Naive thymus-derived CD8-positive, alpha-beta T cell (primary cell): ENCODE results near the gene TRAK2. TPM values are rescaled to one million over a fixed set of nuclear protein-coding genes. Genes with fewer than 3 reads are reported as not detected.
A peak's percentile ranks its signal among the peaks of the same experiment; 100 is the strongest.
"Not testable (repeated sequence)": the region's sequence is repeated elsewhere in the genome, so short reads cannot be mapped to it uniquely, and the experiment has no call there.

Source experiments
- ATAC-seq, 2 donors: fragments of 150-1000 bp; cut with Tn5 transposase in 1 of 2; sonication (Bioruptor Pico), chemical (Tn5 transposase) in 1 of 2; 1 replicate in 1 of 2; 2 replicates in 1 of 2; pipeline ENCODE4 v1.10.0; 2021; ENCODE audit warnings: mild to moderate bottlenecking in 2 of 2, moderate library complexity in 2 of 2
- POLR2A ChIA-PET: fragments of 350-600 bp; sonication (Branson Sonifier 250); formaldehyde crosslinking; loops from one replicate; lab custom pipeline; 2021; ENCODE audit warnings: antibody characterized with exemption; lab: Charles Lee
- DNase-seq, 10 donors: peaks; one replicate each; pipeline versions ENCODE4 v3.0.0 to v3.0.0-alpha.2; 2020 to 2022
- H3K27ac Mint-ChIP-seq, 10 donors: one replicate each; pipeline ENCODE4 v1.8.0; 2020 to 2022; ENCODE audit warnings: mild to moderate bottlenecking in 10 of 10, mixed read lengths in 10 of 10, moderate library complexity in 4 of 10, inconsistent platforms in 1 of 10
- H3K27me3 Mint-ChIP-seq, 5 donors: one replicate each; pipeline ENCODE4 v1.8.0; 2021 to 2022; ENCODE audit warnings: mixed read lengths in 5 of 5
- H3K36me3 Mint-ChIP-seq, 3 donors: one replicate each; pipeline ENCODE4 v1.8.0; 2020 to 2022; ENCODE audit warnings: mixed read lengths in 3 of 3, mild to moderate bottlenecking in 2 of 3, inconsistent platforms in 1 of 3
- H3K4me1 Mint-ChIP-seq, 4 donors: one replicate each; pipeline ENCODE4 v1.8.0; 2021 to 2022; ENCODE audit warnings: mixed read lengths in 4 of 4
- H3K4me3 Mint-ChIP-seq, 10 donors: one replicate each; pipeline ENCODE4 v1.8.0; 2020 to 2022; ENCODE audit warnings: mild to moderate bottlenecking in 10 of 10, mixed read lengths in 10 of 10, moderate library complexity in 6 of 10, inconsistent platforms in 1 of 10
- H3K9me3 Mint-ChIP-seq, 9 donors: one replicate each; pipeline ENCODE4 v1.8.0; 2020 to 2022; ENCODE audit warnings: mixed read lengths in 9 of 9, mild to moderate bottlenecking in 3 of 9, inconsistent platforms in 1 of 9, moderate library complexity in 1 of 9
- polyA plus RNA-seq, 3 donors: library from polyadenylated mRNA; unstranded; fragments of 300-500 nt; fragmentation: Illumina TruSeq; gene quantifications; one replicate each; pipeline ENCODE4 v1.2.3, GENCODE V29; 2021
- total RNA-seq, 8 experiments: library from RNA in 2 of 8; stranded (reverse) in 2 of 8; gene quantifications; one replicate each; pipeline ENCODE4 v1.2.3 and lab custom pipeline; 2021 to 2026

TRAK2 gene
- total and polyA plus RNA-seq, 5 experiments from 2014 or later: 20.9 to 37.9 (median 30.7) TPM

GRCh38 chr2:201444746-201445465 is 6.4 kb downstream of the TRAK2 start:
- POLR2A ChIA-PET: interaction anchor here (0.5 to 1.1 kb wide), 2 partner anchors 551 to 580 kb away, joined by 3 to 4 read pairs; no protein-coding TSS in a partner anchor
- peaks cover 0 to 19% (median 3%) of the 10 kb centered on the region in 3 donors for H3K36me3 Mint-ChIP-seq
- H3K4me3 Mint-ChIP-seq: peak overlapping the region in 3 of 10 donors; percentile 6 to 34 (median 10)
- no peaks in the 10 kb centered on the region for H3K27me3 Mint-ChIP-seq
- ATAC-seq (no peak), DNase-seq (no peak)
- peak overlapping the region in 2 of 10 donors; percentile 64 to 73 for H3K27ac Mint-ChIP-seq
- peaks cover 0 to 4% (median 0%) of the 10 kb centered on the region in 9 donors for H3K9me3 Mint-ChIP-seq
- H3K4me1 Mint-ChIP-seq: peaks cover 26 to 64% (median 53%) of the 10 kb centered on the region in 4 donors

GRCh38 chr2:201441409-201441808 is 9.8 kb downstream of the TRAK2 start:
- Mint-ChIP-seq H3K4me1 (peaks cover 24 to 52% (median 42%) of the 10 kb centered on the region in 4 donors), H3K36me3 (peaks cover 0 to 14% (median 3%) of the 10 kb centered on the region in 3 donors), H3K27ac (peak overlapping the region in 4 of 10 donors; percentile 3 to 42 (median 18)), H3K27me3 (no peaks in the 10 kb centered on the region), H3K9me3 (peaks cover 0 to 4% (median 0%) of the 10 kb centered on the region in 9 donors), H3K4me3 (peak overlapping the region in 1 of 10 donors; percentile 41)
- ATAC-seq: no peak
- POLR2A ChIA-PET: interaction anchor here (1.5 to 1.8 kb wide), 2 partner anchors 9 to 27 kb away, joined by 4 to 5 read pairs; partner anchors contain the start of gene TRAK2
- DNase-seq: no peak

GRCh38 chr2:201440182-201440581 is 11.1 kb downstream of the TRAK2 start:
- H3K9me3 Mint-ChIP-seq: peaks cover 0 to 4% (median 0%) of the 10 kb centered on the region in 9 donors
- no peak for ATAC-seq
- peaks cover 13 to 50% (median 34%) of the 10 kb centered on the region in 4 donors for H3K4me1 Mint-ChIP-seq
- POLR2A ChIA-PET: interaction anchor here (1.5 kb wide), 1 partner anchor 26 kb away, joined by 4 read pairs; no protein-coding TSS in a partner anchor
- H3K27me3 Mint-ChIP-seq: no peaks in the 10 kb centered on the region
- no peak overlapping the region for H3K27ac Mint-ChIP-seq
- H3K4me3 Mint-ChIP-seq: no peak overlapping the region
- no peak for DNase-seq
- H3K36me3 Mint-ChIP-seq: peaks cover 0 to 6% (median 3%) of the 10 kb centered on the region in 3 donors

- H3K27ac Mint-ChIP-seq, DNase-seq, H3K27me3 Mint-ChIP-seq, H3K4me3 Mint-ChIP-seq, H3K36me3 Mint-ChIP-seq, POLR2A ChIA-PET, H3K9me3 Mint-ChIP-seq, ATAC-seq: not testable (repeated sequence)
- H3K4me1 Mint-ChIP-seq: peaks cover 13 to 54% (median 35%) of the 10 kb centered on the region in 4 donors
These were observed 11.8 kb downstream of the TRAK2 start for GRCh38 chr2:201439336-201439922.

- POLR2A ChIA-PET: no interaction called here
- no peak for ATAC-seq
- Mint-ChIP-seq H3K36me3 (peaks cover 3 to 8% (median 6%) of the 10 kb centered on the region in 3 donors), H3K4me1 (peaks cover 20 to 77% (median 60%) of the 10 kb centered on the region in 4 donors), H3K27ac (peak overlapping the region in 3 of 10 donors; percentile 23 to 87 (median 66)), H3K27me3 (no peaks in the 10 kb centered on the region), H3K9me3 (peaks cover 0 to 4% (median 0%) of the 10 kb centered on the region in 9 donors), H3K4me3 (no peak overlapping the region)
- DNase-seq: no peak
These were observed 15.1 kb downstream of the TRAK2 start for GRCh38 chr2:201436141-201436540.

GRCh38 chr2:201433394-201433995 is 17.8 kb downstream of the TRAK2 start:
- H3K36me3 Mint-ChIP-seq: peaks cover 0 to 13% (median 0%) of the 10 kb centered on the region in 3 donors
- H3K4me3 Mint-ChIP-seq: peak overlapping the region in 6 of 10 donors; percentile 7 to 52 (median 36)

GRCh38 chr2:201432621-201433393 is 18.5 kb downstream of the TRAK2 start:
- H3K4me3 Mint-ChIP-seq: peak overlapping the region in 2 of 10 donors; percentile 56 to 62
- no peaks in the 10 kb centered on the region for H3K27me3 Mint-ChIP-seq
- H3K27ac Mint-ChIP-seq: peak overlapping the region; percentile 46 to 97 (median 82)
- DNase-seq: no peak
- POLR2A ChIA-PET: interaction anchor here (0.6 to 2.3 kb wide), 3 partner anchors 15 to 555 kb away, joined by 3 to 15 read pairs (median 4); partner anchors contain the start of genes STRADB and TRAK2
- peaks cover 0 to 4% (median 0%) of the 10 kb centered on the region in 9 donors for H3K9me3 Mint-ChIP-seq
- H3K4me1 Mint-ChIP-seq: peaks cover 24 to 69% (median 56%) of the 10 kb centered on the region in 4 donors
- ATAC-seq: no peak
- H3K36me3 Mint-ChIP-seq: peaks cover 0 to 13% (median 0%) of the 10 kb centered on the region in 3 donors

More at GRCh38 chr2:201433394-201433995, 17.8 kb downstream of the TRAK2 start:
- Mint-ChIP-seq H3K27ac (peak overlapping the region; percentile 28 to 97 (median 81)), H3K9me3 (peaks cover 0 to 4% (median 0%) of the 10 kb centered on the region in 9 donors), H3K27me3 (no peaks in the 10 kb centered on the region), H3K4me1 (peaks cover 19 to 67% (median 59%) of the 10 kb centered on the region in 4 donors)
- DNase-seq: no peak
- ATAC-seq: no peak
- POLR2A ChIA-PET: interaction anchor here (0.6 to 2.3 kb wide), 2 partner anchors 18 to 554 kb away, joined by 3 to 15 read pairs; partner anchors contain the start of genes STRADB and TRAK2

- Mint-ChIP-seq H3K9me3 (peaks cover 0 to 4% (median 0%) of the 10 kb centered on the region in 9 donors), H3K36me3 (peaks cover 0 to 13% (median 0%) of the 10 kb centered on the region in 3 donors), H3K4me3 (peak overlapping the region in 8 of 10 donors; percentile 8 to 68 (median 58)), H3K4me1 (peaks cover 18 to 65% (median 51%) of the 10 kb centered on the region in 4 donors), H3K27me3 (no peaks in the 10 kb centered on the region), H3K27ac (peak overlapping the region in 9 of 10 donors; percentile 18 to 97 (median 84))
- POLR2A ChIA-PET: interaction anchor here (1.3 to 2.3 kb wide), 3 partner anchors 16 to 19 kb away, joined by 3 to 15 read pairs (median 4); partner anchors contain the start of genes STRADB and TRAK2
- peak in 2 of 10 donors; percentile 45 to 48 for DNase-seq
- ATAC-seq: peak; percentile 89 to 99
These were observed 19.1 kb downstream of the TRAK2 start for GRCh38 chr2:201432038-201432620.

- no peaks in the 10 kb centered on the region for H3K27me3 Mint-ChIP-seq
- POLR2A ChIA-PET: interaction anchor here (1.3 kb wide), 1 partner anchor 15 kb away, joined by 3 read pairs; no protein-coding TSS in a partner anchor
These were observed 20.4 kb downstream of the TRAK2 start for GRCh38 chr2:201430839-201431238.

GRCh38 chr2:201430322-201430721 is 20.9 kb downstream of the TRAK2 start:
- Mint-ChIP-seq H3K36me3 (peaks cover 0 to 13% (median 0%) of the 10 kb centered on the region in 3 donors), H3K4me1 (peaks cover 17 to 59% (median 44%) of the 10 kb centered on the region in 4 donors), H3K27ac (peak overlapping the region in 2 of 10 donors; percentile 60 to 79)
- DNase-seq, H3K4me3 Mint-ChIP-seq, ATAC-seq, POLR2A ChIA-PET, H3K27me3 Mint-ChIP-seq, H3K9me3 Mint-ChIP-seq: not testable (repeated sequence)

More at GRCh38 chr2:201430839-201431238, 20.4 kb downstream of the TRAK2 start:
- DNase-seq: no peak
- H3K9me3 Mint-ChIP-seq: peaks cover 0 to 4% (median 0%) of the 10 kb centered on the region in 9 donors
- H3K27ac Mint-ChIP-seq: peak overlapping the region in 3 of 10 donors; percentile 60 to 87 (median 68)
- no peak for ATAC-seq
- H3K4me1 Mint-ChIP-seq: peaks cover 17 to 62% (median 44%) of the 10 kb centered on the region in 4 donors
- H3K36me3 Mint-ChIP-seq: peaks cover 0 to 13% (median 0%) of the 10 kb centered on the region in 3 donors
- no peak overlapping the region for H3K4me3 Mint-ChIP-seq

- Mint-ChIP-seq H3K27ac (peak overlapping the region in 3 of 10 donors; percentile 65 to 79 (median 73)), H3K4me1 (peaks cover 17 to 57% (median 43%) of the 10 kb centered on the region in 4 donors), H3K36me3 (peaks cover 0 to 13% (median 0%) of the 10 kb centered on the region in 3 donors)
- not testable (repeated sequence) for H3K4me3 Mint-ChIP-seq, DNase-seq, H3K9me3 Mint-ChIP-seq, H3K27me3 Mint-ChIP-seq, ATAC-seq
- POLR2A ChIA-PET: interaction anchor here (0.6 kb wide), 1 partner anchor 19 kb away, joined by 4 read pairs; no protein-coding TSS in a partner anchor
These were observed 21.4 kb downstream of the TRAK2 start for GRCh38 chr2:201429835-201430234.
